CD4-positive, alpha-beta T cell treated with Interleukin-2 at 100 ng/mL for 4 hours (primary cell): Measurements from ENCODE around the gene CRYBG1.
A peak's percentile ranks its signal among the peaks of the same experiment; 100 is the strongest.

Experiments
- DNase-seq: peaks from one replicate; pipeline ENCODE4 v3.0.0-alpha.2; 2020; ENCODE audit warnings: low spot score

Gene CRYBG1

DNA sequence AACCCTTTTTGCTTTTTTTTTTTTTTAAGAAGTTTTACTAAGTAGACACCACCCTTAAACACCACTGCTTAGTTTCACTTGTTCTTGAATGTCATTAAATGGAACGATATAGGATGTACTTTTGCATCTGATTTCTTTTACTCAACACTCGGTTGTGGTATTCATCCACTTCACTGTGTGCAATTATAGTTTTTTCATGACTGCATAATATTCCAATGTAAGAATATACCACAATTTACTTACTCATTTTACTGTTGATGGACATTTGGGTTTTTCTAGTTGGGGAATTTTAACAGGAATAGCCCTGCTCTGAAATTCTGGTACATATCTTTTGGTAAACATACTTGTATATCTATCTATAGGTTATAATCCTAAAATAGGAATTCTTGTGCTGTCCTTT lies 238.9 kb downstream of the CRYBG1 start:
- no peak for DNase-seq

DNA sequence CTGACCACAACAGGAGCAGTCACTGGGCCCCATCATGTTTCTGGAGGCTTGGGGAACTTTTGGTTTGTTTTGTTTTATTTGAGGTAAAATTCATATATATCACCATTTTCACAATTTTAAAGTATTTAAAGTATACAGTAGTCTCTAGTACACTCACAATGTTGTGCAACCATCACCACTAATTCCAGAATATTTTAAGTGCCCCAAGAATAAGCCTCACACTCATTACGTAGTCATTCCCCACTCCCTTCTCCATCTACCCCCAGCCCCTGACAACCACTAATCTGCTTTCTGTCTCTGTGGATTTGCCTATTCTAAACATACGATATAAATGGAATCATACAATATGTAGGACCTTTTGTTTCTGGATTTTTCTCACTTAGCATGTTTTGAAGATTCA lies 239.8 kb downstream of the CRYBG1 start:
- DNase-seq = no peak

DNA sequence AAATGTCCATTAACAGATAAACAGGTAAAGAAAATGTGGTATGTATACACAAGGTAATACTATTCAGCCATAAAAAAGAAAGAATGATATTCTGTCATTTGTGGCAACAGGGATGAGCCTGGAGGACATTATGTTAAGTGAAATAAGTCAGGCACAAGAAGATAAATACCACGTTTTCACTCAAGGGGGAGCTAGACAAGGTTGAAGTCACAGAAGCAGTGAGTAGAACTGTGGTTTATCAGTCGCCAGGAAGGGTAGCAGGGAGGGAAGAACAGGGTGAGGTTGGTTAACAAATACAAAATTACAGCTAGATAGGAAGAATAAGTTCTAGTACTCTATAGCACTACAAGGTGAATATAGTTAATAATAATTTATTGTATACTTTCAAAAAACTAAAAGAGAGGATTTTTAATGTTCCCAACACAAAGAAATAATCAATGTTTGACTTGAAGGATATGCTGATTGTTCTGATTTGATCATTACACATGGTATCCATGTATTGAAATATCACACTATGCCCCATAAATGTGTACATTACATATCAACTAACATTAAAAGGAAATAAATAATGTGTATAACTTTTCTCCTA lies 247.7 kb downstream of the CRYBG1 start:
- DNase-seq = peak; percentile 64

DNA sequence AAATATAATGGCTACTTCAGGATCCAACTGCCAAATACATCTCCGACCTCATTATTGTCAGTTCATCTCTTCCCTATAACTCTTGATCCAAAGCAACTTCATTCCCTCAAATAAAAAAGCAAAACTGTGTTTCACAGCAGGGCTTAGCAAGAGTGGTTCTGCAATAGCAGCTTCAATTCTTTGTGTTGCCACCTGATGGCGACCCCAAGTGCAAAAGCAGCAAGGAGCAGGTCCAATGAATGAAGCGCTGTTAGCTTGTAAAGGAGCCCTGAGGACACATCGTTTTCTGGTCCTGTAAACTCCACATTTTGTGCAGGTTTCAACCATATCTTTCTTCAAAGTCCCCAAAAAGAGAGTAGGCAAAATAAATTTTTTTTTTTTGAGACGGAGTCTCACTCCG lies 249.2 kb downstream of the CRYBG1 start:
- DNase-seq = no peak

DNA sequence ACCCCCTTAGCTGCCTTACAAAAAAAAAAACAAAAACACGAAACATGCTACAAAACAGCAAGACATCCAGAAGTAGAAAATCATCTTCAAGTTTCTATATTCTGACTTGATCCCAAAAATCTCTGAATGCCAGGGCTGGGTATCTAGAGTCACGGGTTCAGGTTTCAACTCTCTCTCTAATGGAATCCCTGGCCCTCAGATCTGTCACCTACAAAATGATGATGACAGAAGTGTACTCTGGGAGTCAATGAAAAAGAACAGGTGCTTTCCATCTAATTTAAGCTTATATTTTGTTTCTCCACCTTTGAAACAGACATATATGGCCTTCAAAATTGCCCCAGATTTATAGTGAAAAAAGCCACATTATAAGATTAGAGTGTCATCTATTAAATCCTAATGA lies 250.5 kb downstream of the CRYBG1 start:
- no peak for DNase-seq

DNA sequence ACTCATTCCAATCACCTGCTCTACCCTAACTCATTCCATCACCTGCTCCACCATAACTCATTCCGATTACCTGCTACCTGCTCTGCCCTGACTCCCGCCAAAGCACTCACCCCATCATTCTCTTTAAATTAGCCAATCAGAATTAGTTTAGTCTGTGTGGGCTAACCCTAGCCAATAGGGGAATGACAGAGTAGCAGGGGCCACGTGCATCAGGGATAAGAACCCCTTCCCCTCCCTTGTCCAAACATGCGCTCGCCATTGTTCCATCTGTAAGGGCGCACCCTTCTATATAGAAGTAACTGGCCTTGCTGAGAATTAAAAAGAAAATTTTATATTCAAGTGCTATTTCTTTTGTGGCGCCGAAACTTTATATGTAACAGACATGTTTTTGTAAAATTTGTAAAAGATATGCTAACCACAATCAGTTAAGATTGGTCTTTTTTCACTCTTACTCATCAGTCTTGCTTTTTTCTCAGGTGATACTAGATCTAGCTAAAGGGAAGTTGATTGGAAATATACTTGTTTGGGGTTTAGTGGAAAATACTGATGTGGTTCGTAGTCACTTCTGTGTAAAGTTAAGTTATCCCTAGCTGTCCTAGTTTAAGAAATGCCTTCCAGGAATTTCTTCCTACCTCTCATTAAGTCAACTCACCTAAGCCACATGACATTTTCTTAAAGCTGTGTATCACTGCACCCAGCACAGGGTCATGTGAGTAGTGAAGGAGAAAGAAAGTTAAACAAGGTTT lies 252.3 kb downstream of the CRYBG1 start:
- DNase-seq = no peak

DNA sequence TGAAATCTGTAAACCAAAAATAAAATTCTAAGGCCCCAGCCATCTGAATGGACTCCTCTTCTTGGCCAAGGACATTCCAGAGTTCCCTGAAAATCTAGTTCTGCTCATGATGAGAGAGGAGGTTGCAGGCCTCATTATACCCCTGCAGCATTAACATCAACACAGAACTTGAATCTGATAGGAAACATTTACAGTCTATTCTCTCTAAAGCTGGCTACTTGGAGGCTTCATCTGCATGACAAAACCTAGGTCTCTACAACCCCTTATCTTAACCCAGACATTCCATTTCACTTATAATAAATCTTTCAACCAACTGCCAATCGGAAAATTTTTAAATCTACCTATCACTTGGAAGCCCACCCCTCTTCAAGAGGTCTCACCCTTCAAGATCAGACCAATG lies 253.1 kb downstream of the CRYBG1 start:
- DNase-seq = no peak

DNA sequence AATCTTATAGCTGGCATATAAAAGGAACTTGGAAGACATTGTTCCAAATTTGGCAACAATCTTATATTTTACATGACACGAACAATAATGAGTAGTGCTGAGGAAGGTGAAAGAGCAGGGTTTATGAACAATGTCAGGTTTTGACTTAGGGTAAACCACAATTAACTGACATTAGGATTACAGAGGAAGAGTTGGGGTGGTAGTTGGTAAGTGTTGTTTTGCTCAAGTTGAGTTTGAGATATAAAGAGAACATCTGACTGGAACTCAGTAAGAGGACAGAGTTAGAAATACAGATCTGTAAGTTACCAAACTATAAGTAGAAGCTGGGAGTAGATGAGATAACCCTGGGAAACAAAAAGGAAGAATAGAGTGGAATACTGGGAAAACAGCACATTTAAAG lies 253.6 kb downstream of the CRYBG1 start:
- DNase-seq = no peak

DNA sequence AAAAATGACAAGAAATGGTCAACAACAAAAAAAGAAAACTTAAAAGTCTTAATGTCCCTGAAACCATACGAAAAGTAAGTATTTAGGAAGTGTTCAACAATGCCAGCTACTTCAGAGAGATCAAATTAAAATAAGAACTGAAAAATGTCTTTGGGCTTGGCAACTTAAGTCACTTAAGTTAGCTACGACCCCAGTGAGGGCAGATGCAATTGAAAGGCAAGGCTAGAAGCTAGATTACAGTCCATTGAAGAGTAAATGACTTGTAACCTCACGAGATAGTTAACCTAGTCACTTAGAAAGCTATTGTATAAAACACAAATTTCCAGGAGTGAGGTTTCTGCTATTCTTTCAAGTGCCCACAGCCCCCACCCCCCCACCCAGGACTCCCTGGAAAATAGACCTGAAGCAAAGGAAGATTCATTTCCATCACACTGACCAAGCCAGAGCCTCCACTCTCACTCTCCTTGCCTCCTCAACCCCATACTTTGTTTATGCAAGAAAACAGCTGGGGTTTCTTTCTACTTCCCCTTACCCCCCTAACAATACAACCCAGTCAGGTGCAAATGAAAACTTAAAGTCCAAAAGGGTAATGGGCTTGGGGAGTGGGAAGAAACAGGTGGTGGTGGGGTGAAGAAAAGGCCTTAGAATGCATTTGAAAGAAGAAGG lies 254.2 kb downstream of the CRYBG1 start:
- DNase-seq = no peak

DNA sequence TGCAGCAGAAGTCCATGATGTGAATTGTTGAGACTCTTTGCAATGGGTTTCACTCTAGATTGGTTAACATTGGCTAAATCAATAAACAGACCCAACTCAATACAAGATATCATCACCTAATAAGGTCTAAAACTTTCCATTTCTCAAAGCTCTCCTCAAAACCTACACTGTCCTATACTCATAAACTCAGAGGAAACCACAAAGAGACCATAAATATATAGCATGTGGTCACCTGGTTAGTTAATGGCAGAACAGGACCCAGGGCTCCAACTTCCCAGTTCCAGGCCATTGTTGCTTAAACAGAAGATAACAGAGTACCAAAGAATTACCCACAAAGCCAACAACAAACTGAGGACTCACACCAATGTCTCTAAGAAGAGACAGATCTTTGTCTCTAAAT lies 256.8 kb downstream of the CRYBG1 start:
- no peak for DNase-seq

DNA sequence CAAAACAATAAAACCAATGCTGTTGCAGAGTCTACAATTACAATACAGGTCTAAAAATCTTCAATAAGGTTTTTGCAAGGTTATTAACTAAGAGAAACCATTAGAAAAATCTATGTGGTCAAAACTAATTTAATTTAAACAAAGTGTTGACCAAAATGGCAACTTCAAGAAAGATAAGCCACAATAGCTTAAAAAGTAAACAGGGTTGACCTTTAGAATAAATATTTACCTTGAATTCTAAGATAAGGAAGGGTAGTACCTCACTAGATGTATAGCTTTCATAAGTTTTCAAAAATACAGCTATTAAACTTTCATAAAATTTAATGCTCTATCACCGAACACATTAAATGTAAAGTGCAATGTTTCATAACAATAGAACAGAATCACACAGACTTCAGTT lies 257.3 kb downstream of the CRYBG1 start:
- DNase-seq = no peak

DNA sequence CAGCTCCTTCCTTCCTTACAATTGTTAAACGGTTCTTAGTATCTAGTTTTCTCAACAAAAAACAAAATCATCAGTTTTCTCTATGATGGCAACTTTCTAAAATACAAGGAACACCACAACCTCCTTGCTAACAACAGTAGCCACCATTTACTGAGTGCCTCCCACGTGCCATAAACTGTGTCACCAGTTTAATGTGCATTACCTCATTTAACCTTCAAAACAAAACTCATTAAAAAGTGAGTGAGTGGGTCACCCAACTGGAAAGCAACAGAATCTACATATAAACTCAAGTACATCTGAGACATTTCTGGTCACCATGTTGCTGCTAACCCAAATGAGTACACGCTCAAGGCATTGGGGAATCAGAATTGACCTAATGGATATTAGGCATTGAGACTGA lies 257.8 kb downstream of the CRYBG1 start:
- DNase-seq = no peak

DNA sequence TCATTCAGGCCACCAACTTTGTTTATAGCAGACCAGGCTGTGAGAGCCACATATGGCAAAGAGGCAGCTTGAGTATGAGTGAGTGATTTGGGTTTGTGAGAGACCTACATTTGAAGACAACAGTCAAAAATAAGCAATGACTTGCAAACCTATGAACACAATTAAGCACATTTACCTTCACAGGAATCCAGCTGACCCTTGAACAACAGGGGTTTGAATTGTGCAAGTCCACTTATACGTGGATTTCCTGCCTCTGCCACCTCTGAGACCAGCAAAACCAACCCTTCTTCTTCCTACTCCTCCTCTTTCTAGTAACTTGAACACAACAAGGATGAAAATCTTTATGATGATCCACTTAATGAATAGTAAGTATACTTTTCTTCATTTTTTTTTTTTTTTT lies 258.7 kb downstream of the CRYBG1 start:
- no peak for DNase-seq

DNA sequence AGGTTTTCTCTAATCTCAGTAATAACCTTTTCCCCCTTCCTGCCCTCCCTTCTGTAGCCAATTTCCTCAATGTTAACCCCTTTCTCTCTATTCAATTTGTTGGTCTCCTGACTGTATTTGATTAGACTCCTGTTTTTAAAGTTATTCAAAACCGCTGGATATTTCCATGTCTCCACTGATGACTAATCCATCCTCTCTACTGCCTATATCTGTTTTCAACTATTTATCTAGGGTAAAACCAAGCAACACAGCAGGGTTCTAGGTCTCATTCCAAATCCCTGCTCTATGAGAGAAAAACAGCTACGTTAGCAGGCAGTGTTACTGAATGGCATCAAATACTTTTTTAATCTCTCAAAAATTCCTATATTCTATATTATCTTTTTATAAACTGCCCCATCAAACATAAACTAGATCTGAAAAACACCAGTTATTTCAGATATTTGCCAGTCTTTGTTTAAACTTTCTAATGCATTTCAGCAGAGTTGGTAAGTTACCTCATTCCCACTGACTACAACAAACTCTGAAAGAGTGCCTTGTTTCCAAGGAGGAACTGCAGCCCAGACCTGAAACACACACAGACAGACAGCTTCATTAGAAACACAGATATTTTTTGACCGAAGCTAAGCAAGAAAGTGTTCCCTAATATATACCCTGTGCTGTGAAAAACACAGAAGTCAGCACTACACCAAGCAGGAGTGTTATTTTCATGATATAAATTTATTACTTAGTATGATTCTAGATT lies 260.6 kb downstream of the CRYBG1 start:
- no peak for DNase-seq
